IMR-90 (cell line): Measurements from ENCODE around the gene PTCH2. TPM values are rescaled to one million over a fixed set of nuclear protein-coding genes. Genes with fewer than 3 reads are reported as not detected.
A peak's percentile ranks its signal among the peaks of the same experiment; 100 is the strongest.

Source experiments
- ATAC-seq: fragments of 200-7000 bp; cut with Tn5 transposase; 2 replicates; pipeline ENCODE4 v1.9.1; 2020; ENCODE audit warnings: low read depth, mild to moderate bottlenecking, moderate library complexity
- BruUV-seq: library from RNA; stranded (reverse); fragments of 400-500 nt; replicated peaks from 2 replicates; lab custom pipeline; 2021; lab: Mats Ljungman, UMichigan
- CTCF ChIA-PET: fragments of 300-600 bp; formaldehyde crosslinking; extraction: SDS; loops from one replicate; lab custom pipeline; 2021; ENCODE audit warnings: antibody characterized with exemption; lab: Yijun Ruan, JAX
- POLR2A ChIA-PET: fragments of 300-600 bp; sonication (Branson Sonifier 250); formaldehyde crosslinking; loops from one replicate; lab custom pipeline; 2022; ENCODE audit warnings: antibody characterized with exemption; ENCODE audit not compliant: unreplicated experiment; lab: Charles Lee
- DNase-seq: peaks from one replicate; pipeline ENCODE4 v3.0.0; 2013
- H2AFZ ChIP-seq: replicated peaks from 2 replicates; pipeline ENCODE3; 2013; ENCODE audit warnings: low read length, mild to moderate bottlenecking; ENCODE audit not compliant: poor library complexity
- H2AK5ac ChIP-seq: 2 replicates; pipeline ENCODE4 v1.6.1; 2013; ENCODE audit warnings: low read depth, low read length, inconsistent platforms
- H2AK9ac ChIP-seq: replicated peaks from 2 replicates; pipeline ENCODE3; 2013; ENCODE audit warnings: mild to moderate bottlenecking, low read depth, low read length, moderate library complexity; ENCODE audit not compliant: poor library complexity
- H2BK120ac ChIP-seq: 2 replicates; pipeline ENCODE4 v1.6.1; 2013; ENCODE audit warnings: low read depth, low read length, inconsistent platforms
- H2BK15ac ChIP-seq: 3 replicates; pipeline ENCODE4 v1.6.1; 2013; ENCODE audit warnings: low read depth, low read length, inconsistent platforms
- H2BK20ac ChIP-seq: 2 replicates; pipeline ENCODE4 v1.6.1; 2013; ENCODE audit warnings: low read depth, mild to moderate bottlenecking, inconsistent platforms, low read length, moderate library complexity
- H2BK5ac ChIP-seq: 2 replicates; pipeline ENCODE4 v1.6.1; 2013; ENCODE audit warnings: mild to moderate bottlenecking, low read depth, low read length, inconsistent platforms; ENCODE audit not compliant: poor library complexity, severe bottlenecking
- H3K14ac ChIP-seq: replicated peaks from 2 replicates; pipeline ENCODE4 v1.6.1; 2013; ENCODE audit warnings: low read depth, low read length, inconsistent platforms
- H3K18ac ChIP-seq: 2 replicates; pipeline ENCODE4 v1.6.1; 2013; ENCODE audit warnings: low read depth, low read length, control low read depth
- H3K23ac ChIP-seq: 2 replicates; pipeline ENCODE4 v1.6.1; 2013; ENCODE audit warnings: low read depth, low read length, inconsistent platforms
- H3K27ac ChIP-seq: 2 replicates; pipeline ENCODE4 v1.5.1; 2013; ENCODE audit warnings: mild to moderate bottlenecking, control low read depth, low read length; ENCODE audit not compliant: insufficient read depth
- H3K27me3 ChIP-seq: 2 replicates; pipeline ENCODE4 v1.6.1; 2013; ENCODE audit warnings: low read length; ENCODE audit not compliant: control insufficient read depth, insufficient read depth
- H3K36me3 ChIP-seq: 2 replicates; pipeline ENCODE4 v1.6.1; 2013; ENCODE audit warnings: low read length, mixed read lengths; ENCODE audit not compliant: control insufficient read depth, insufficient read depth
- H3K4ac ChIP-seq: 2 replicates; pipeline ENCODE4 v1.6.1; 2013; ENCODE audit warnings: low read depth, low read length, inconsistent platforms
- H3K4me1 ChIP-seq: 2 replicates; pipeline ENCODE4 v1.6.1; 2013; ENCODE audit warnings: low read length, mixed read lengths; ENCODE audit not compliant: control insufficient read depth, insufficient read depth
- H3K4me2 ChIP-seq: 2 replicates; pipeline ENCODE4 v1.6.1; 2013; ENCODE audit warnings: low read depth, mild to moderate bottlenecking, control low read depth, low read length, moderate library complexity
- H3K4me3 ChIP-seq: 2 replicates; pipeline ENCODE4 v1.5.1; 2013; ENCODE audit warnings: low read depth, mild to moderate bottlenecking, control low read depth, low read length, moderate library complexity; ENCODE audit not compliant: insufficient read depth
- H3K56ac ChIP-seq: 2 replicates; pipeline ENCODE4 v1.6.1; 2013; ENCODE audit warnings: low read length, inconsistent platforms; ENCODE audit not compliant: insufficient read depth; ENCODE audit errors: extremely low read depth
- H3K79me1 ChIP-seq, 2 experiments: 2 replicates each; pipeline ENCODE4 v1.6.1; 2013; ENCODE audit warnings: low read length in 2 of 2, inconsistent platforms in 1 of 2, low read depth in 1 of 2
- H3K9ac ChIP-seq: 2 replicates; pipeline ENCODE4 v1.6.1; 2013; ENCODE audit warnings: low read depth, low read length, control low read depth
- H3K9me1 ChIP-seq: 2 replicates; pipeline ENCODE4 v1.6.1; 2013; ENCODE audit warnings: low read length, inconsistent platforms; ENCODE audit not compliant: insufficient read depth
- H3K9me3 ChIP-seq: 2 replicates; pipeline ENCODE4 v1.6.1; 2013; ENCODE audit warnings: low read length; ENCODE audit not compliant: control insufficient read depth, insufficient read depth
- H4K20me1 ChIP-seq: 2 replicates; pipeline ENCODE4 v1.6.1; 2013; ENCODE audit warnings: low read length, inconsistent platforms; ENCODE audit not compliant: insufficient read depth
- H4K5ac ChIP-seq: 2 replicates; pipeline ENCODE4 v1.6.1; 2013; ENCODE audit warnings: mild to moderate bottlenecking, low read depth, low read length, control low read depth
- H4K8ac ChIP-seq, 2 experiments: 2 replicates each; pipeline ENCODE4 v1.6.1; 2013; ENCODE audit warnings: low read depth in 2 of 2, low read length in 2 of 2, control low read depth in 1 of 2, inconsistent platforms in 1 of 2
- H4K91ac ChIP-seq: 2 replicates; pipeline ENCODE4 v1.6.1; 2013; ENCODE audit warnings: low read depth, low read length, inconsistent platforms; ENCODE audit not compliant: insufficient read depth
- CEBPB ChIP-seq: IDR thresholded peaks from 2 replicates; pipeline ENCODE4 v1.6.1; 2012; ENCODE audit warnings: low read depth, low read length, improper control_type of control experiment
- CHD1 ChIP-seq: IDR thresholded peaks from 2 replicates; pipeline ENCODE4 v1.6.1; 2012; ENCODE audit warnings: low read depth, low read length, improper control_type of control experiment
- MAFK ChIP-seq: IDR thresholded peaks from 2 replicates; pipeline ENCODE4 v1.6.1; 2012; ENCODE audit warnings: low read depth, low read length, improper control_type of control experiment
- MAZ ChIP-seq: IDR thresholded peaks from 2 replicates; pipeline ENCODE4 v1.6.1; 2012; ENCODE audit warnings: low read depth, mild to moderate bottlenecking, low read length, improper control_type of control experiment, moderate library complexity, borderline replicate concordance
- MXI1 ChIP-seq: IDR thresholded peaks from 2 replicates; pipeline ENCODE4 v1.6.1; 2012; ENCODE audit warnings: low read depth, mild to moderate bottlenecking, low read length, moderate library complexity, borderline replicate concordance
- NFE2L2 ChIP-seq: fragments of 150-350 bp; IDR thresholded peaks from 2 replicates; pipeline ENCODE4 v1.6.1; 2016; ENCODE audit warnings: low read depth, mild to moderate bottlenecking, low read length
- POLR2A ChIP-seq: IDR thresholded peaks from 2 replicates; pipeline ENCODE4 v1.6.1; 2012; ENCODE audit warnings: mild to moderate bottlenecking, low read depth, low read length
- RAD21 ChIP-seq: IDR thresholded peaks from 2 replicates; pipeline ENCODE4 v1.6.1; 2012; ENCODE audit warnings: low read length, improper control_type of control experiment
- RCOR1 ChIP-seq: IDR thresholded peaks from 2 replicates; pipeline ENCODE4 v1.6.1; 2012; ENCODE audit warnings: mild to moderate bottlenecking, low read length, improper control_type of control experiment; ENCODE audit not compliant: insufficient replicate concordance
- RFX5 ChIP-seq: IDR thresholded peaks from 2 replicates; pipeline ENCODE4 v1.8.0; 2012; ENCODE audit warnings: low read depth, mild to moderate bottlenecking, low read length, moderate library complexity
- SMC3 ChIP-seq: fragments of 150-350 bp; IDR thresholded peaks from 2 replicates; pipeline ENCODE4 v1.6.1; 2016; ENCODE audit warnings: low read depth, mild to moderate bottlenecking, antibody characterized with exemption, low read length, moderate library complexity
- WGBS, 2 experiments: methylation state at CpG; one replicate each; pipeline versions ENCODE4 v1.1.5 to v1.1.7; 2013; ENCODE audit warnings: missing lambda C conversion rate in 2 of 2; ENCODE audit not compliant: insufficient read length in 1 of 2; ENCODE audit errors: extremely low coverage in 2 of 2; 5-methylcytosine and 5-hydroxymethylcytosine counted together
- dilution Hi-C: fragments of 300-500 bp; cut with HindIII; formaldehyde crosslinking; loops from one replicate; pipeline ENCODE4 v1.14.3; 2018; ENCODE audit warnings: low sequenced_read_pairs; ENCODE audit not compliant: unreplicated experiment
- in situ Hi-C: fragments of 300-500 bp; cut with MboI; formaldehyde crosslinking; loops from 3 replicates; pipeline ENCODE4 v1.14.3; 2019; ENCODE audit warnings: low sequenced_read_pairs, inconsistent platforms, mixed read lengths
- intact Hi-C: fragments of 100-400 bp; cut with micrococcal nuclease; formaldehyde crosslinking; loops from 2 replicates; pipeline ENCODE4 v1.10.0; 2022
- polyA plus RNA-seq, 3 experiments: library from polyadenylated mRNA; depleted of rRNA; stranded (reverse); fragments of >200 nt; gene quantifications; 2 replicates each; pipeline ENCODE4 v1.2.3, GENCODE V29; 2012; ENCODE audit warnings: low replicate concordance in 1 of 3
- total RNA-seq: library from RNA; depleted of rRNA; stranded (reverse); fragments of >200 nt; gene quantifications from 2 replicates; pipeline ENCODE4 v1.2.3, GENCODE V29; 2012
- TF ChIP-seq, protein P1 (sequence below): fragments of 150-350 bp; IDR thresholded peaks from 2 replicates; pipeline ENCODE4 v1.6.1; 2016; ENCODE audit warnings: low read depth, mild to moderate bottlenecking, low read length, moderate library complexity, borderline replicate concordance
- TF ChIP-seq, protein P2 (sequence below): fragments of 150-350 bp; IDR thresholded peaks from 2 replicates; pipeline ENCODE4 v1.6.1; 2017; ENCODE audit warnings: mild to moderate bottlenecking, antibody characterized with exemption, low read length, low read depth

The PTCH2 gene
- total and polyA plus RNA-seq, 2 of the 4 experiments (the other 2 are of a cell fraction), result under 0.01 to 0.56 TPM

DNA sequence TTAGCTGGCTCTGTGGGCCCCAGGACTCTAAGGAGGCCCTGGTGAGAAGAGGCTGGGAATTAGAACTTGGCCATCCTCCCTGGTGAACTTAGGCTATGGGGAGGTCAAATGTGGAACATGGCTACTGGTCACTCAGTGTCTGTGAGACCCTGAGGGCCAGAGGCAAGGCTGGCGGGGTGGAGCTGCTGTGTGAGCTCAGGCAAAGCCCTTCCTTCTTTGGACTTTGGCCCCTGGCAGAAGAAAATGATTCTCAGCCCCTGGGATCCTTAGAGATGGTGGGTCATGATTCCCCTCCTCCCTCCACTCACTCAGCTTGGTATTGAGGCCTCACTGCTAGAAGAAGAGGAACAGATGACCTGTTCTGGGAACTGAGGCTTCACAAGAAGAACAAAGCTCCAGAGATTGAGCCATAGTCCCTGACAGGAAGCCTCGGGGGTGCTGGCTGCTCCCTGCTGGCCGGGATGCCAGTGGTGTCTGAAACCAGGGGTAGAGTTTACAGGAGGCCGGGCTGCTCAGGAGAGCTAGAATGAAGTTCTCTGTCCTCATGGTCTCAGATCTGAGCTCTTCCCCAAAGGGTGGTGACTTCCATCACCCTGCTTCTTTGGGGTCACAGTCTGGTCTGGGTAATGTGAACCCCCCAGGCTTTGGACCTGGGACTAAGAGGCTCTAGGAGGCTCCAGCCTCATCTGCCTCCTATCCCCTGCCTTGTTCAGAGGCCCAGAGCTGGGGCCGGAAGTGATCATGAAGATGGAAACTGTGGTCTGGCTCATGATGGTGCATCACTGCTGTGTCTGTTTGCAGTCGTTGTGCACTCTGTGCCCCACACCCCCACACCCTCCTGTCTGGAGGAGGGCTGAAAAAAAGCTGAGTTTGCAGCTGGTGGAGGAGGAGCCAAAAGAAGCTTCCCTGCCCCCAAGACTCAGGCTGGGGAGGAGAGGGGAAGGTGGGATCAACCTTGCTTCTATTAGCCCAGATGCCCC is 33.8 kb downstream of the PTCH2 start:
- in situ Hi-C loops (no loop called here), intact Hi-C loops (loop anchor here (5.0 to 10.0 kb wide), 2 partner anchors 77 to 496 kb away; partner anchors contain the start of gene RNU5D-1), dilution Hi-C loops (no loop called here)
- peak overlapping the region; percentile 98 for H2BK120ac ChIP-seq
- H3K4me3 ChIP-seq, result peak overlapping the region; percentile 40
- ATAC-seq (no peak), DNase-seq (peak; percentile 82)
- peak overlapping the region; percentile 94 to 97 for H4K8ac ChIP-seq
- peaks cover 17 to 64% of the 10 kb centered on the region in 2 experiments for H3K79me1 ChIP-seq
- H2BK5ac ChIP-seq, result peak overlapping the region; percentile 96
- H3K9ac ChIP-seq, result peak overlapping the region; percentile 96
- ChIA-PET POLR2A (interaction anchor here (0.6 to 3.7 kb wide), 6 partner anchors 9 to 764 kb away, joined by 3 to 30 read pairs (median 4); partner anchors contain the start of genes PLK3 and RNU5D-1), CTCF (interaction anchor here (0.5 to 1.7 kb wide), 5 partner anchors 9 to 709 kb away, joined by 3 to 6 read pairs (median 4); partner anchors contain the start of gene PLK3)
- H3K4me1 ChIP-seq, result peaks cover 53% of the 10 kb centered on the region
- H2BK20ac ChIP-seq, result peak overlapping the region; percentile 93
- H3K36me3 ChIP-seq, result peaks cover 20% of the 10 kb centered on the region
- no TSS peak for BruUV-seq
- peak overlapping the region; percentile 98 for H3K14ac ChIP-seq
- peak overlapping the region; percentile 86 for H3K27ac ChIP-seq
- H3K4ac ChIP-seq, result peak overlapping the region; percentile 100
- no peaks in the 10 kb centered on the region for H3K9me3 ChIP-seq
- H3K56ac ChIP-seq, result peak overlapping the region; percentile 95
- peak overlapping the region; percentile 93 for H4K5ac ChIP-seq
- H2AK5ac ChIP-seq, result peak overlapping the region; percentile 100
- H2BK15ac ChIP-seq, result peak overlapping the region; percentile 98
- no peaks in the 10 kb centered on the region for H3K27me3 ChIP-seq
- H2AFZ ChIP-seq, result peak overlapping the region; percentile 74
- 0% methylated on average over 2 of the region's 6 CpGs; no CpG with 5 or more reads in 1 of the 2 experiments for WGBS, 2 experiments
- peak overlapping the region; percentile 98 for H3K23ac ChIP-seq
- H3K18ac ChIP-seq, result peak overlapping the region; percentile 94
- H3K4me2 ChIP-seq, result peak overlapping the region; percentile 86
- peak overlapping the region; percentile 98 for H2AK9ac ChIP-seq
- H3K9me1 ChIP-seq, result peaks cover 34% of the 10 kb centered on the region
- H4K20me1 ChIP-seq, result peaks cover 9% of the 10 kb centered on the region; the same call in 1 of the 2 replicates
- H4K91ac ChIP-seq, result peak overlapping the region; percentile 100
- TF ChIP-seq POLR2A (peak; percentile 58; the same call in 1 of the 2 replicates), MXI1 (no peak), NFE2L2 (0 out of 2 replicates have a peak, but pooled peaks have one; percentile 1), CEBPB (no peak), RCOR1 (no peak), RFX5 (no peak), SMC3 (no peak; the same call in 1 of the 2 replicates), RAD21 (peak; percentile 10; the same call in 1 of the 2 replicates), MAFK (peak; percentile 80), MAZ (peak; percentile 55; the same call in 1 of the 2 replicates), CHD1 (no peak; the same call in 1 of the 2 replicates)
- TF ChIP-seq, protein P1, sequence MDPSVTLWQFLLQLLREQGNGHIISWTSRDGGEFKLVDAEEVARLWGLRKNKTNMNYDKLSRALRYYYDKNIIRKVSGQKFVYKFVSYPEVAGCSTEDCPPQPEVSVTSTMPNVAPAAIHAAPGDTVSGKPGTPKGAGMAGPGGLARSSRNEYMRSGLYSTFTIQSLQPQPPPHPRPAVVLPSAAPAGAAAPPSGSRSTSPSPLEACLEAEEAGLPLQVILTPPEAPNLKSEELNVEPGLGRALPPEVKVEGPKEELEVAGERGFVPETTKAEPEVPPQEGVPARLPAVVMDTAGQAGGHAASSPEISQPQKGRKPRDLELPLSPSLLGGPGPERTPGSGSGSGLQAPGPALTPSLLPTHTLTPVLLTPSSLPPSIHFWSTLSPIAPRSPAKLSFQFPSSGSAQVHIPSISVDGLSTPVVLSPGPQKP, result no peak
- TF ChIP-seq, protein P2, sequence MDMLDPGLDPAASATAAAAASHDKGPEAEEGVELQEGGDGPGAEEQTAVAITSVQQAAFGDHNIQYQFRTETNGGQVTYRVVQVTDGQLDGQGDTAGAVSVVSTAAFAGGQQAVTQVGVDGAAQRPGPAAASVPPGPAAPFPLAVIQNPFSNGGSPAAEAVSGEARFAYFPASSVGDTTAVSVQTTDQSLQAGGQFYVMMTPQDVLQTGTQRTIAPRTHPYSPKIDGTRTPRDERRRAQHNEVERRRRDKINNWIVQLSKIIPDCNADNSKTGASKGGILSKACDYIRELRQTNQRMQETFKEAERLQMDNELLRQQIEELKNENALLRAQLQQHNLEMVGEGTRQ, result no peak
